Measurements from ENCODE around the gene XPNPEP3. TPM values are rescaled to one million over a fixed set of nuclear protein-coding genes. Genes with fewer than 3 reads are reported as not detected.
"Not testable (repeated sequence)": the region's sequence is repeated elsewhere in the genome, so short reads cannot be mapped to it uniquely, and the experiment has no call there.

Gene XPNPEP3
- total and polyA plus RNA-seq, 2 experiments from 2014 or later = 6.4 to 11.3 TPM

GRCh38 chr22:40862537-40862936, 5.6 kb downstream of the XPNPEP3 start:
- no peak overlapping the region for H3K9ac ChIP-seq
- H3K4me3 ChIP-seq = no peak overlapping the region
- no peaks in the 10 kb centered on the region for H3K9me3 ChIP-seq (ENCODE audit: low read depth)
- H3K9me2 ChIP-seq (ENCODE audit: insufficient read depth) = no peaks in the 10 kb centered on the region
- H2AFZ ChIP-seq = no peak overlapping the region
- DNase-seq = no peak
- no peak overlapping the region for H3K4me2 ChIP-seq (ENCODE audit: unreplicated experiment)
- no peaks in the 10 kb centered on the region for H4K20me1 ChIP-seq (ENCODE audit: insufficient read depth)
- H3K79me2 ChIP-seq (ENCODE audit: insufficient read depth) = peaks cover 99% of the 10 kb centered on the region
- H3K4me1 ChIP-seq (ENCODE audit: insufficient read depth) = peaks cover 22% of the 10 kb centered on the region
- no peaks in the 10 kb centered on the region for H3K27me3 ChIP-seq (replicated peaks; ENCODE audit: insufficient read depth)
- TF ChIP-seq EZH2 (IDR thresholded peaks at IDR 0.05; ENCODE audit: insufficient read depth, poor library complexity, severe bottlenecking) = no peak
- TF ChIP-seq EZH2phosphoT487 (IDR thresholded peaks at IDR 0.05; ENCODE audit: insufficient read depth, low read depth) = no peak
- H3F3A ChIP-seq (ENCODE audit: insufficient read depth) = peaks cover 10% of the 10 kb centered on the region; the same call in 1 of the 2 replicates
- no peak overlapping the region for H3K27ac ChIP-seq
- in situ Hi-C loops (cut with MboI) = no loop called here
- 76 to 78% methylated on average over 2 of the region's 2 CpGs for WGBS, 2 experiments (ENCODE audit: low coverage in 1 of 2, low lambda C conversion rate in 2 of 2, missing lambda C conversion rate in 2 of 2)
- peaks cover 8% of the 10 kb centered on the region; the same call in 1 of the 2 replicates for H3K36me3 ChIP-seq (ENCODE audit: low read depth)

GRCh38 chr22:40867109-40867508, 10.2 kb downstream of the XPNPEP3 start:
- DNase-seq = no peak
- Histone ChIP-seq H3F3A (ENCODE audit: insufficient read depth) (no peaks in the 10 kb centered on the region), H3K27ac (no peak overlapping the region), H2AFZ (no peak overlapping the region), H4K20me1 (ENCODE audit: insufficient read depth) (no peaks in the 10 kb centered on the region), H3K9ac (no peak overlapping the region), H3K4me3 (no peak overlapping the region), H3K4me2 (ENCODE audit: unreplicated experiment) (no peak overlapping the region), H3K27me3 (replicated peaks; ENCODE audit: insufficient read depth) (no peaks in the 10 kb centered on the region), H3K9me2 (ENCODE audit: insufficient read depth) (no peaks in the 10 kb centered on the region), H3K4me1 (ENCODE audit: insufficient read depth) (no peaks in the 10 kb centered on the region), H3K36me3 (ENCODE audit: low read depth) (peaks cover 20% of the 10 kb centered on the region), H3K79me2 (ENCODE audit: insufficient read depth) (peaks cover 64% of the 10 kb centered on the region), H3K9me3 (ENCODE audit: low read depth) (no peaks in the 10 kb centered on the region)
- no peak for TF ChIP-seq EZH2 (IDR thresholded peaks at IDR 0.05; ENCODE audit: insufficient read depth, poor library complexity, severe bottlenecking)
- no peak for TF ChIP-seq EZH2phosphoT487 (IDR thresholded peaks at IDR 0.05; ENCODE audit: insufficient read depth, low read depth)
- WGBS, 2 experiments (ENCODE audit: low coverage in 1 of 2, low lambda C conversion rate in 2 of 2, missing lambda C conversion rate in 2 of 2) = 71 to 82% methylated on average over 2 of the region's 2 CpGs
- in situ Hi-C loops (cut with MboI) = no loop called here

DNA sequence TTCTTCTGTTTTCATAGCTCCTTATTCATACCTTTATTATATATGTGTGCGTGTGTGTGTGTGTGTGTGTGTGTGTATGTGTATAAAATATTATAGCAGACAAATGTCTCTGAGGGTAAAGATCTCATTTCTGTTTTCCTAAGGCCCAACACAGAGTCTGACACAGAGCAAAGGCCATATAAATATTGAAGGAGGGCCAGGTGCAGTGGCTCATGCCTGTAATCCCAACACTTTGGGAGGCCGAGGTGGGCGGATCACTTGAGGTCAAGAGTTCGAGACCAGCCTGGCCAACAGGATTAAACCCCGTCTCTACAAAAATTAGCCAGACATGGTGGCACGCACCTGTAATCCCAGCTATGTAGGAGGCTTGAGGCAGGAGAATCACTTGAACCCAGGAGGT, 11.4 kb downstream of the XPNPEP3 start:
- H3K9me2 ChIP-seq (ENCODE audit: insufficient read depth); H4K20me1 ChIP-seq (ENCODE audit: insufficient read depth); H3K27me3 ChIP-seq (replicated peaks; ENCODE audit: insufficient read depth); H2AFZ ChIP-seq; H3K9ac ChIP-seq; H3K27ac ChIP-seq; DNase-seq; in situ Hi-C loops (cut with MboI); H3K4me2 ChIP-seq (ENCODE audit: unreplicated experiment); H3K9me3 ChIP-seq (ENCODE audit: low read depth); H3K4me3 ChIP-seq; H3K4me1 ChIP-seq (ENCODE audit: insufficient read depth); H3F3A ChIP-seq (ENCODE audit: insufficient read depth): not testable (repeated sequence)
- H3K36me3 ChIP-seq (ENCODE audit: low read depth) = peaks cover 20% of the 10 kb centered on the region
- 95% methylated on average over 6 of the region's 6 CpGs for WGBS, 2 experiments (ENCODE audit: low coverage in 1 of 2, low lambda C conversion rate in 2 of 2, missing lambda C conversion rate in 2 of 2)
- H3K79me2 ChIP-seq (ENCODE audit: insufficient read depth) = peaks cover 52% of the 10 kb centered on the region

DNA sequence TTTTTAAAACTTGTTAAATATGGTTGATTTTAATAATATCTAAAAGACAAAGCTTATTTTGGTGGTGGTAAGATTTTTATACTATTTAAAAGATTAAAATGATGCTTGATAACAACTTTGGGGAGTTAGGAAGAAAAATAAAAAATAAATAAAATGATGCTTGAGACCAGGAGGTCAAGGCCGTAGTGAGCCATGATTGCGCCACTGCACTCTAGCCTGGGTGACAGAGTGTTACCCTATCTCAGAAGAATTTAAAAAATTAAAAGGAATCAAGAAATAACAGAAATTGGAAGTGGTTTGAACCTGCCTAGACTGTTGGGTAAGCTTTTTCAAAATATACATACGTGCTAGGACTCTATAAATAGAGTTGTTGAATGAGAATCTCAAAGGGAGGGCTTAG, 17.1 kb downstream of the XPNPEP3 start:
- H3K4me3 ChIP-seq = no peak overlapping the region
- no peak overlapping the region for H3K27ac ChIP-seq
- TF ChIP-seq EZH2phosphoT487 (IDR thresholded peaks at IDR 0.05; ENCODE audit: insufficient read depth, low read depth) = no peak
- peaks cover 49% of the 10 kb centered on the region for H3K36me3 ChIP-seq (ENCODE audit: low read depth)
- DNase-seq = no peak
- H3K9ac ChIP-seq = no peak overlapping the region
- no peaks in the 10 kb centered on the region for H3K9me3 ChIP-seq (ENCODE audit: low read depth)
- no peaks in the 10 kb centered on the region for H3K27me3 ChIP-seq (replicated peaks; ENCODE audit: insufficient read depth)
- H4K20me1 ChIP-seq (ENCODE audit: insufficient read depth) = no peaks in the 10 kb centered on the region
- H3K4me2 ChIP-seq (ENCODE audit: unreplicated experiment) = no peak overlapping the region
- H3K4me1 ChIP-seq (ENCODE audit: insufficient read depth) = no peaks in the 10 kb centered on the region
- no peaks in the 10 kb centered on the region for H3K9me2 ChIP-seq (ENCODE audit: insufficient read depth)
- no peaks in the 10 kb centered on the region for H3F3A ChIP-seq (ENCODE audit: insufficient read depth)
- H3K79me2 ChIP-seq (ENCODE audit: insufficient read depth) = no peaks in the 10 kb centered on the region
- H2AFZ ChIP-seq = no peak overlapping the region
- WGBS, 2 experiments (ENCODE audit: low coverage in 1 of 2, low lambda C conversion rate in 2 of 2, missing lambda C conversion rate in 2 of 2) = 94% methylated on average over 3 of the region's 3 CpGs
- in situ Hi-C loops (cut with MboI) = no loop called here

DNA sequence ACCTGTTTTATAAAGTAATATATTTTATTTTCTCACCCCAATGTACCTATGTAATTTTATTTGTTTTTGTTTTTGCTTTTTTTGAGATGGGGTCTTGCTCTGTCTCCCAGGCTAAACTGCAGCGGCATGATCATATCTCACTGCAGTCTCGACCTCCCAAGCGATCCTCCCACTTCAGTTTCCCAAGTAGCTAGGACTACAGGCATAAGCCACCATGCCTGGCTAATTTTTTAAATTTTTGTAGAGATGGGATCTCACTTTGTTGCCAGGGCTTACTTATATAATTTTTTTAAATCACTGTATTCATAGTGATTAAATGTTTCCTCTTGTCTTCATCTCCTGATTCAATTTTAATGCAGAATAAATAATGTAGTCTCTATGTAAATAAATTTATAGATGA, 18.2 kb downstream of the XPNPEP3 start:
- TF ChIP-seq EZH2 (IDR thresholded peaks at IDR 0.05; ENCODE audit: insufficient read depth, poor library complexity, severe bottlenecking) (no peak), EZH2phosphoT487 (IDR thresholded peaks at IDR 0.05; ENCODE audit: insufficient read depth, low read depth) (no peak)
- in situ Hi-C loops (cut with MboI) = no loop called here
- H3K4me1 ChIP-seq (ENCODE audit: insufficient read depth) = no peaks in the 10 kb centered on the region
- DNase-seq = no peak
- no peaks in the 10 kb centered on the region for H4K20me1 ChIP-seq (ENCODE audit: insufficient read depth)
- H3K27me3 ChIP-seq (replicated peaks; ENCODE audit: insufficient read depth) = no peaks in the 10 kb centered on the region
- no peak overlapping the region for H3K27ac ChIP-seq
- peaks cover 42% of the 10 kb centered on the region for H3K36me3 ChIP-seq (ENCODE audit: low read depth)
- no peak overlapping the region for H3K4me3 ChIP-seq
- WGBS, 2 experiments (ENCODE audit: low coverage in 1 of 2, low lambda C conversion rate in 2 of 2, missing lambda C conversion rate in 2 of 2) = 79 to 80% methylated on average over 3 of the region's 3 CpGs
- no peak overlapping the region for H2AFZ ChIP-seq
- H3F3A ChIP-seq (ENCODE audit: insufficient read depth) = no peaks in the 10 kb centered on the region
- no peaks in the 10 kb centered on the region for H3K79me2 ChIP-seq (ENCODE audit: insufficient read depth)
- H3K9me2 ChIP-seq (ENCODE audit: insufficient read depth) = no peaks in the 10 kb centered on the region
- H3K9me3 ChIP-seq (ENCODE audit: low read depth) = no peaks in the 10 kb centered on the region
- H3K4me2 ChIP-seq (ENCODE audit: unreplicated experiment) = no peak overlapping the region
- H3K9ac ChIP-seq = no peak overlapping the region
